Stimulated activated CD4-positive, alpha-beta T cell treated with anti-CD3 and anti-CD28 coated beads, Interleukin-4, amount 100 ng/mL, for 1 hour (primary cell): ENCODE results near the gene AMMECR1L.
"Not testable (repeated sequence)": the region's sequence is repeated elsewhere in the genome, so short reads cannot be mapped to it uniquely, and the experiment has no call there.

ENCODE experiments used
- DNase-seq: peaks from one replicate; pipeline ENCODE4 v3.0.0-alpha.2; 2020

AMMECR1L gene

DNA sequence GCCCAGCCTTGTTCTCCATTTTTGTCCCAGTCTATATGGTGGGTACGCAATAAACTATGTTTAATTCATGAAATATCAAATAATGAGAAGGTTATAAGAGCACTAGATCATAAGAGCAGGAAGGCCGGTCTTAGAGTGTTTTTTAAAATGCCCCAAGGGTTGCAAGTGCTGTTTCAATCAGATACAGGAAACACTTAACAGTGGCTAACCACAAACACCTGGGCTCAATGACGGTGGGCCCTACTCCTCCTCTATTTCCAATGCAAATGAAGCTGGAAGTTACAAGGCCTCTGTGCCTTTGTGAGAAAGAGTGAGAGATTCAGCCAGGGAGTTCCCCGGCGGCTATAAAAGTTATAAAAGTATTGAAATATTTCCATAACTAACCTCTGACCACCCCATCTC, 55.9 kb downstream of the AMMECR1L start:
- DNase-seq: peak; percentile 33

DNA sequence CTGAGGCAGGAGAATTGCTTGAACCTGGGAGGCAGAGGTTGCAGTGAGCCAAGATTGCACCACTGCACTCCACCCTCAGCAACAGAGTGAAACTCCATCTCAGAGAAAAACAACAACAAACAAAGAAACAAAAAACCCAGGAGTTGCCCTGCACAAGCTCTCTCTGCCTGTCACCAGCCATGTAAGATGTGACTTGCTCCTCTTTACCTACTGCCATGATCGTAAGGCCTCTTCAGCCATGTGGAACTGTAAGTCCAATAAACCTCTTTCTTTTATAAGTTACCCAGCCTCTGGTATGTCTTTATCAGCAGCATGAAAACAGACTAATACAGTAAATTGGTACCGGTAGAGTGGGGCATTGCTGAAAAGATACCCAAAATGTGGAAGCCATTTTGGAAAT, 59.0 kb downstream of the AMMECR1L start:
- DNase-seq: not testable (repeated sequence)

DNA sequence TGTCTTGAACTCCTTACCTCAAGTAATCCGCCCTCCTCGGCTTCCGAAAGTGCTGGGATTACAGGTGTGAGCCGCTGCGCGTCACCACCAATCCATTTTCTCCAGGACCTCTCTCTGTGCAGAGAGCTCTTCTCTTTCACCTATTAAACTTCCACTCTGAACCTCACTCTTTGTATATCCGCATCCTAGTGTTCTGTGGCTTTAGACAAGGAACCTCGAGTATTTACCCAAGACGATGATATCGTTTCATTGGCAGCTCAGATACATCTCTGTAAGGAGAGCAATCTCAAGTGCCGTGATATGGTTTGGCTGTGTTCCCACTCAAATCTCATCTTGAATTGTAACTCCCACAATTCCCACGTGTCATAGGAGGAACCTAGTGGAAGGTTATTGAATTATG, 59.7 kb downstream of the AMMECR1L start:
- no peak for DNase-seq

DNA sequence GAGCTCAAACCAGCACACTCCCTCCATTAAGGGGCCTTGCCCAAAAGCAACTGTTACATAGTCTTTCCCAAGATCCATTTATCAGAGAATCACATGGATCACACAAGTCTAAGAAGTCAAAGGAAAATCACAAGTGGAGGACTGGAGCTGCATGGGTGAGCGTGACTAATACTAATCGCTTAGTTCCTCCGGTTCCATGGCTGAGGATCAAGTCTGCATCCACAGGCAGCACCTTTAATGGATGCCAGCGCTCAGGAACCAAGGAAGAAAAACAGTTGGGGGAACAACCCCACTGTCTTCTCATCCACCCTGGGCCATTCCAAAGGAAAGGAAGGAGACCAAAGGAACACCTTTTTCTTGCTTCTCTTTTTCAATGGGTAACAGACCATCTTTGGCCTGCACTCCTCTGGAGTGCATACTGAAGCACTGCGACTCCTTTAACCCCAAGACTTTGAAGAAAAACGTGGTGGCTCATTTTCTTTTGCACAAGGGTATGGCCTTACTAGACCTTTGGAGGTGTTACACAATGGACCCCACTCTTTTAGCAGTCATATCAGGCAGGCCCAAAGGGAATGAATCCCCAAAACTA, 65.6 kb downstream of the AMMECR1L start:
- no peak for DNase-seq

DNA sequence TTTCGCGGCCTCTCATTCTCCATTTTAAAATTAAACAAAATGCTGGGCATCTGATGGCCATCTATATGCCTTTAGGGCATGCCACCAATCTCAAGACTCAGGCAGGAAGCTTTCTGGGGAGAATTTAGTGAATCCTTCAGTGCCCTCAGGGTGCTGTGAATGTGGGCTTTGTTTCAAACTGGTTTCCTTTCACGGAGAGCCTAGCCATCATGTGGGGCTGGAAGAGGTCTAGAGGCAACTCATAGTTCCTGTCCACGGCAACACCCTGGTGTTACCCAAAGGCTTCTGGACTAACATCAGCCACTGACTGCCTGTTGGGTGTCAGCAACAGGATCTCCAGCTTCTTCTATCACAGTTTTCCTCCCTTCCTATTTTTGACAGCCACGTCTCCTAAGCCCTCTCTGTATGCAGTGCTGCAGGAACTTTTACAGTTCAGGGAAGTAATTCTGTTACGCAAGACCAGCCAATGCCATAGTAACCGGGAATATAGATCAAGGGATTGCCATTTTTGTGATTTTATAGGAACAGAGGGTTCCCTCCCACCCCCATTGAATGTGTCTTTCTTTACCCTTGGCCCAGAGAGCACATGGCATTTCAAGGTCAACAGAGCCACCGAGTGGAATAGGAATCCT, 66.8 kb downstream of the AMMECR1L start:
- DNase-seq: no peak

DNA sequence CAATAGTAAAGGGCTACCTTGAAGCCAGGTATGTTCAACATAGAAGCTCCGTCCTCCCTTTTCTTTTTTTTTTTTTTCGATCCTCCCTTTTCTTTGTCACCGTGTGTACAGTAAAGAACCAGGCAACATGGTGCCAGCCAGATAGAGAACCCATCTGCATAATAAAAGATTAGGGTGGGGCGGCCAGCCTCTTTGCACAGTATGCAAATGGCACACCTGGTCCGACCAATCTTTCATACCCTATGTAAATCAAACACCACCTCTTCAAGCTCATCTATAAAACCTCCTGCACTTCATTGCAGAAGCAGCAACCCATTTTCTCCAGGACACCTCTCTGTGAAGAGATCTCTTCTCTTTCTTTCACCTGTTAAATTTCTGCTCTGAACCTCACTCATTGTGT, 67.5 kb downstream of the AMMECR1L start:
- no peak for DNase-seq

DNA sequence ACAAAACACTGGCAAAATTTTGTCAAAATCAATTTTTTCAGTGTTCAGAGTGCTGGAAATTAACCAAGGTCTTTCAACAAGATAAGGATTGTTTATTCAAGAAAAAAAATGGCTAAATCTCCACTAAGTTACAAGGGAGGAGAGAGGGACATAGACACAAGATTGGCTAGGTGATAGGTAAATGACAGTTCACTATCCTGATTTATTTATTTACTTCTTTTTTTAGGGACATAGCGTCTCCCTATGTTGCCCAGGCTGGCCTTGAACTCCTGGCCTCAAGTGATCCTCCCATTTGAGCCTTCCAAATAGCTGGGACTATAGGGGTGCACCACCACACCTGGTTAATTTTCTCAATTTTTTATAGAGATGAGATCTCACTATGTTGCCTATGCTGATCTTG, 71.1 kb downstream of the AMMECR1L start:
- DNase-seq: no peak

DNA sequence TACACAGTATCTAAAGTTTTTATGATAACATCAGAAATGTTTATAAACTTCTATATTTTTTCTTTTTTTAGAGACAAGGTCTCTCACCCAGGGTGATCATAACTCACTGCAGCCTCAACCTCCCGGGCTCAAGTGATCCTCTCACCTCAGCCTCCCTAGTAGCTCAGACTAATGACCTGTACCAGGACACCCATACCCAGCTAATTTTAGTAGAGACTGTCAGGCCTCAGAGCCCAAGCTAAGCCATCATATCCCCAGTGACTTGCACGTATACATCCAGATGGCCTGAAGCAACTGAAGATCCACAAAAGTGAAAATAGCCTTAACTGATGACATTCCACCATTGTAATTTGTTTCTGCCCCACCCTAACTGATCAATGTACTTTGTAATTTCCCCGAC, 73.3 kb downstream of the AMMECR1L start:
- DNase-seq: not testable (repeated sequence)
